Endothelial cell of umbilical vein (primary cell): ENCODE results near the gene DAB2. TPM values are rescaled to one million over a fixed set of nuclear protein-coding genes. Genes with fewer than 3 reads are reported as not detected.

Experiments used
- BruUV-seq: library from RNA; stranded (reverse); fragments of 400-500 nt; replicated peaks from 2 replicates; lab custom pipeline; 2021; lab: Mats Ljungman, UMichigan
- CTCF ChIA-PET: fragments of 300-600, 350-600 bp; sonication (Branson Sonifier 250); formaldehyde crosslinking; loops from one replicate; lab custom pipeline; 2021; ENCODE audit warnings: antibody characterized with exemption, inconsistent platforms; lab: Charles Lee
- POLR2A ChIA-PET: fragments of 300-600, 350-600 bp; sonication (Branson Sonifier 250); formaldehyde crosslinking; loops from one replicate; lab custom pipeline; 2021; ENCODE audit warnings: antibody characterized with exemption, inconsistent platforms; lab: Charles Lee
- DNase-seq: peaks from one replicate; pipeline ENCODE4 v3.0.0-alpha.2; 2011; ENCODE audit warnings: low read depth, low spot score
- FAIRE-seq: peaks from 2 replicates; lab custom pipeline; 2011; peaks lifted over from hg19 to GRCh38; lab: Jason Lieb, UNC
- H2AFZ ChIP-seq: 2 replicates; pipeline ENCODE4 v1.6.0; 2012; ENCODE audit warnings: low read depth, low read length, control low read depth, inconsistent platforms
- H3K27ac ChIP-seq: 2 replicates; pipeline ENCODE4 v1.5.1; 2011; ENCODE audit warnings: low read depth, mild to moderate bottlenecking, control low read depth, low read length, moderate library complexity; ENCODE audit not compliant: insufficient read depth
- H3K27me3 ChIP-seq, 2 experiments: 2 replicates each; pipeline versions ENCODE4 v1.6.0 to v1.6.1; 2011; ENCODE audit warnings: low read length in 2 of 2, mixed read lengths in 1 of 2; ENCODE audit not compliant: control insufficient read depth in 2 of 2, insufficient read depth in 2 of 2
- H3K36me3 ChIP-seq, 2 experiments: 2 replicates in 1 of 2; 3 replicates in 1 of 2; pipeline ENCODE4 v1.5.1; 2011; ENCODE audit warnings: low read length in 2 of 2, mild to moderate bottlenecking in 1 of 2, moderate library complexity in 1 of 2; ENCODE audit not compliant: control insufficient read depth in 2 of 2, insufficient read depth in 2 of 2; ENCODE audit errors: extremely low read depth in 1 of 2
- H3K4me1 ChIP-seq: 3 replicates; pipeline ENCODE4 v1.5.1; 2011; ENCODE audit warnings: mild to moderate bottlenecking, low read length; ENCODE audit not compliant: control insufficient read depth, insufficient read depth; ENCODE audit errors: extremely low read depth
- H3K4me2 ChIP-seq: 2 replicates; pipeline ENCODE4 v1.6.1; 2011; ENCODE audit warnings: low read length, control low read depth, mixed read lengths; ENCODE audit not compliant: insufficient read depth
- H3K4me3 ChIP-seq, 3 experiments: fragments of 200-600 bp in 1 of 3; sonication (generic), shearing (Covaris generic) in 1 of 3; replicated peaks in 1 of 3; 2 replicates each; pipeline ENCODE4 v1.5.1; 2011 to 2016; ENCODE audit warnings: control low read depth in 3 of 3, low read length in 3 of 3, mild to moderate bottlenecking in 2 of 3, inconsistent platforms in 1 of 3, low read depth in 1 of 3, moderate library complexity in 1 of 3; ENCODE audit not compliant: insufficient read depth in 1 of 3
- H3K79me2 ChIP-seq: 2 replicates; pipeline ENCODE4 v1.6.0; 2012; ENCODE audit warnings: low read length, inconsistent platforms; ENCODE audit not compliant: control insufficient read depth, insufficient read depth
- H3K9ac ChIP-seq: replicated peaks from 2 replicates; pipeline ENCODE3; 2011; ENCODE audit warnings: low read length, control low read depth; ENCODE audit not compliant: insufficient read depth; ENCODE audit errors: extremely low read depth
- H3K9me1 ChIP-seq: replicated peaks from 3 replicates; pipeline ENCODE4 v1.6.0; 2011; ENCODE audit warnings: mild to moderate bottlenecking, low read length; ENCODE audit not compliant: control insufficient read depth, insufficient read depth; ENCODE audit errors: extremely low read depth
- H3K9me3 ChIP-seq: replicated peaks from 2 replicates; pipeline ENCODE4 v1.5.1; 2012; ENCODE audit warnings: low read length, inconsistent platforms; ENCODE audit not compliant: control insufficient read depth, insufficient read depth
- H4K20me1 ChIP-seq: replicated peaks from 2 replicates; pipeline ENCODE3; 2011; ENCODE audit warnings: mild to moderate bottlenecking, low read length; ENCODE audit not compliant: control insufficient read depth, insufficient read depth; ENCODE audit errors: extremely low read depth
- EZH2 ChIP-seq: IDR thresholded peaks from 2 replicates; pipeline ENCODE4 v1.6.1; 2012; ENCODE audit warnings: borderline replicate concordance, low read depth, mild to moderate bottlenecking, moderate library complexity, low read length, inconsistent platforms; ENCODE audit not compliant: severe bottlenecking
- FOS ChIP-seq: IDR thresholded peaks from 2 replicates; pipeline ENCODE4 v1.6.1; 2011; ENCODE audit warnings: mild to moderate bottlenecking, low read length, moderate library complexity, borderline replicate concordance; ENCODE audit not compliant: insufficient read depth
- GATA2 ChIP-seq: IDR thresholded peaks from 2 replicates; pipeline ENCODE4 v1.7.0; 2011; ENCODE audit warnings: low read depth, mild to moderate bottlenecking, moderate library complexity, mixed read lengths, low read length; ENCODE audit not compliant: insufficient read length, insufficient read depth
- JUN ChIP-seq: IDR thresholded peaks from 2 replicates; pipeline ENCODE4 v1.6.1; 2011; ENCODE audit warnings: borderline replicate concordance, low read depth; ENCODE audit not compliant: insufficient read length, insufficient read depth
- MYC ChIP-seq: IDR thresholded peaks from one replicate; pipeline ENCODE4 v1.6.1; 2011; ENCODE audit warnings: mild to moderate bottlenecking, low read depth, low read length
- POLR2A ChIP-seq: IDR thresholded peaks from 2 replicates; pipeline ENCODE4 v1.6.1; 2012; ENCODE audit warnings: low read depth, mild to moderate bottlenecking, control low read depth, low read length
- POLR2AphosphoS5 ChIP-seq: IDR thresholded peaks from 2 replicates; pipeline ENCODE4 v1.6.1; 2012; ENCODE audit warnings: low read depth, mild to moderate bottlenecking, control low read depth, low read length, moderate library complexity; ENCODE audit not compliant: insufficient read depth
- dilution Hi-C: fragments of 300-500 bp; cut with MboI; formaldehyde crosslinking; loops from one replicate; pipeline ENCODE4 v1.15.0; 2019; ENCODE audit warnings: low sequenced_read_pairs; ENCODE audit not compliant: extremely low pct_ligation_motif_present
- intact Hi-C: fragments of 100-400 bp; cut with micrococcal nuclease; formaldehyde crosslinking; loops from one replicate; pipeline ENCODE4 v1.10.0; 2022
- polyA plus RNA-seq, 4 experiments: library from polyadenylated mRNA; depleted of rRNA in 3 of 4; stranded (reverse) in 3 of 4; unstranded in 1 of 4; fragments of >200 nt; gene quantifications; 2 replicates each; pipeline versions ENCODE4 v1.2.1 to v1.2.3, GENCODE V29; 2011 to 2012; ENCODE audit warnings: missing spikeins in 1 of 4
- total RNA-seq: library from RNA; stranded (reverse); gene quantifications from 2 replicates; pipeline ENCODE4 v1.2.3, GENCODE V29; 2021
- TF ChIP-seq, protein P1 (sequence below), 2 donors: IDR thresholded peaks; 1 replicate in 1 of 2; 2 replicates in 1 of 2; pipeline ENCODE4 v1.5.1; 2011; ENCODE audit warnings: low read length in 2 of 2, mild to moderate bottlenecking in 2 of 2, moderate library complexity in 2 of 2, control low read depth in 1 of 2, inconsistent platforms in 1 of 2, low read depth in 1 of 2; ENCODE audit not compliant: insufficient read depth in 1 of 2; ENCODE audit errors: extremely low read depth in 1 of 2
- TF ChIP-seq, protein P2 (sequence below): IDR thresholded peaks from 2 replicates; pipeline ENCODE4 v1.6.1; 2011; ENCODE audit not compliant: insufficient read depth, insufficient read length

The DAB2 gene
- total and polyA plus RNA-seq, 2 donors (not counting 3 experiments of a cell fraction or from before 2014, with no cell fraction given), result 168 to 283 TPM

- Histone ChIP-seq H3K4me2 (no peak overlapping the region), H3K79me2 (no peaks in the 10 kb centered on the region), H3K4me1 (no peaks in the 10 kb centered on the region), H4K20me1 (no peaks in the 10 kb centered on the region), H3K27me3 (no peaks in the 10 kb centered on the region), H3K9ac (no peak overlapping the region), H3K4me3 (no peak overlapping the region), H3K27ac (no peak overlapping the region), H3K9me3 (no peaks in the 10 kb centered on the region), H2AFZ (no peak overlapping the region), H3K9me1 (no peaks in the 10 kb centered on the region), H3K36me3 (peaks cover 45 to 53% of the 10 kb centered on the region in 2 experiments)
- intact Hi-C loops (no loop called here), dilution Hi-C loops (no loop called here)
- no TSS peak for BruUV-seq
- CTCF ChIA-PET, result interaction anchor here (0.9 to 4.5 kb wide), 4 partner anchors 8 to 189 kb away, joined by 3 to 24 read pairs (median 8); no protein-coding TSS in a partner anchor
- TF ChIP-seq POLR2AphosphoS5, result no peak
- no peak for TF ChIP-seq FOS
- TF ChIP-seq, protein P1, sequence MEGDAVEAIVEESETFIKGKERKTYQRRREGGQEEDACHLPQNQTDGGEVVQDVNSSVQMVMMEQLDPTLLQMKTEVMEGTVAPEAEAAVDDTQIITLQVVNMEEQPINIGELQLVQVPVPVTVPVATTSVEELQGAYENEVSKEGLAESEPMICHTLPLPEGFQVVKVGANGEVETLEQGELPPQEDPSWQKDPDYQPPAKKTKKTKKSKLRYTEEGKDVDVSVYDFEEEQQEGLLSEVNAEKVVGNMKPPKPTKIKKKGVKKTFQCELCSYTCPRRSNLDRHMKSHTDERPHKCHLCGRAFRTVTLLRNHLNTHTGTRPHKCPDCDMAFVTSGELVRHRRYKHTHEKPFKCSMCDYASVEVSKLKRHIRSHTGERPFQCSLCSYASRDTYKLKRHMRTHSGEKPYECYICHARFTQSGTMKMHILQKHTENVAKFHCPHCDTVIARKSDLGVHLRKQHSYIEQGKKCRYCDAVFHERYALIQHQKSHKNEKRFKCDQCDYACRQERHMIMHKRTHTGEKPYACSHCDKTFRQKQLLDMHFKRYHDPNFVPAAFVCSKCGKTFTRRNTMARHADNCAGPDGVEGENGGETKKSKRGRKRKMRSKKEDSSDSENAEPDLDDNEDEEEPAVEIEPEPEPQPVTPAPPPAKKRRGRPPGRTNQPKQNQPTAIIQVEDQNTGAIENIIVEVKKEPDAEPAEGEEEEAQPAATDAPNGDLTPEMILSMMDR (IDR thresholded peaks at IDR 0.05; ENCODE audit: extremely low read depth in 1 of 2, insufficient read depth in 1 of 2, low read depth in 1 of 2, low read length in 2 of 2), result no peak
- TF ChIP-seq, protein P2, sequence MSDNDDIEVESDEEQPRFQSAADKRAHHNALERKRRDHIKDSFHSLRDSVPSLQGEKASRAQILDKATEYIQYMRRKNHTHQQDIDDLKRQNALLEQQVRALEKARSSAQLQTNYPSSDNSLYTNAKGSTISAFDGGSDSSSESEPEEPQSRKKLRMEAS, result no peak
- TF ChIP-seq EZH2, result no peak
- TF ChIP-seq MYC, result no peak
- TF ChIP-seq POLR2A, result no peak
- no peak for TF ChIP-seq JUN
- TF ChIP-seq GATA2, result no peak
- POLR2A ChIA-PET, result no interaction called here
- DNase-seq (no peak), FAIRE-seq (no peak)
These were observed 40.5 kb downstream of the DAB2 start for GRCh38 chr5:39384271-39384670.
